H9 (cell line): Measurements from ENCODE around the gene PTGER3. TPM values are rescaled to one million over a fixed set of nuclear protein-coding genes. Genes with fewer than 3 reads are reported as not detected.

Experiments used
- DNase-seq: peaks from one replicate; pipeline ENCODE4 v3.0.0-alpha.2; 2017
- H2AFZ ChIP-seq: one replicate; pipeline ENCODE4 v1.6.1; 2013; ENCODE audit warnings: mild to moderate bottlenecking, low read length, control low read depth, moderate library complexity
- H2AK5ac ChIP-seq: 2 replicates; pipeline ENCODE4 v1.6.1; 2013; ENCODE audit warnings: low read length, control low read depth, mixed read lengths; ENCODE audit not compliant: insufficient read length
- H2BK120ac ChIP-seq: one replicate; pipeline ENCODE4 v1.6.1; 2013; ENCODE audit warnings: low read depth, mild to moderate bottlenecking, low read length, control low read depth, inconsistent platforms; ENCODE audit not compliant: poor library complexity, severe bottlenecking
- H2BK12ac ChIP-seq: 2 replicates; pipeline ENCODE4 v1.6.1; 2013; ENCODE audit warnings: low read length, control low read depth, mixed read lengths, low read depth; ENCODE audit not compliant: insufficient read length
- H2BK15ac ChIP-seq: 2 replicates; pipeline ENCODE4 v1.6.1; 2013; ENCODE audit warnings: low read depth, low read length, control low read depth
- H2BK20ac ChIP-seq: one replicate; pipeline ENCODE4 v1.6.1; 2013; ENCODE audit warnings: low read depth, mild to moderate bottlenecking, low read length, control low read depth, inconsistent platforms; ENCODE audit not compliant: poor library complexity, severe bottlenecking
- H2BK5ac ChIP-seq: 2 replicates; pipeline ENCODE4 v1.6.1; 2013; ENCODE audit warnings: low read length, control low read depth, mixed read lengths; ENCODE audit not compliant: insufficient read length
- H3K14ac ChIP-seq: 2 replicates; pipeline ENCODE4 v1.6.1; 2013; ENCODE audit warnings: low read length, control low read depth; ENCODE audit not compliant: insufficient read depth
- H3K18ac ChIP-seq: 2 replicates; pipeline ENCODE4 v1.6.1; 2013; ENCODE audit warnings: low read depth, mild to moderate bottlenecking, mixed read lengths, low read length, control low read depth; ENCODE audit not compliant: insufficient read length
- H3K23ac ChIP-seq: 2 replicates; pipeline ENCODE4 v1.6.1; 2013; ENCODE audit warnings: low read length, control low read depth, mixed read lengths, low read depth; ENCODE audit not compliant: insufficient read length
- H3K23me2 ChIP-seq: 2 replicates; pipeline ENCODE4 v1.6.1; 2013; ENCODE audit warnings: low read depth, mild to moderate bottlenecking, mixed read lengths, low read length, control low read depth; ENCODE audit not compliant: insufficient read length, poor library complexity, severe bottlenecking
- H3K27ac ChIP-seq: 2 replicates; pipeline ENCODE4 v1.5.1; 2013; ENCODE audit warnings: low read length, control low read depth, mixed read lengths, low read depth; ENCODE audit not compliant: insufficient read length
- H3K27me3 ChIP-seq: 2 replicates; pipeline ENCODE4 v1.6.1; 2013; ENCODE audit warnings: low read length, control low read depth, inconsistent platforms; ENCODE audit not compliant: insufficient read depth
- H3K4ac ChIP-seq: 2 replicates; pipeline ENCODE4 v1.6.1; 2013; ENCODE audit warnings: low read depth, mild to moderate bottlenecking, control low read depth, inconsistent platforms, low read length, moderate library complexity
- H3K4me1 ChIP-seq: 2 replicates; pipeline ENCODE4 v1.6.1; 2013; ENCODE audit warnings: low read length, control low read depth, inconsistent platforms; ENCODE audit not compliant: insufficient read depth
- H3K4me2 ChIP-seq: 2 replicates; pipeline ENCODE4 v1.6.1; 2013; ENCODE audit warnings: low read length, control low read depth, mixed read lengths; ENCODE audit not compliant: insufficient read length, insufficient read depth
- H3K56ac ChIP-seq: 2 replicates; pipeline ENCODE4 v1.6.1; 2013; ENCODE audit warnings: low read depth, mild to moderate bottlenecking, mixed read lengths, low read length, control low read depth; ENCODE audit not compliant: insufficient read length
- H3K79me1 ChIP-seq: 2 replicates; pipeline ENCODE4 v1.6.1; 2013; ENCODE audit warnings: low read depth, mild to moderate bottlenecking, moderate library complexity, low read length, control low read depth, inconsistent platforms; ENCODE audit not compliant: insufficient read depth, poor library complexity, severe bottlenecking
- H3K79me2 ChIP-seq: 2 replicates; pipeline ENCODE4 v1.6.1; 2013; ENCODE audit warnings: low read length, control low read depth, inconsistent platforms; ENCODE audit not compliant: insufficient read depth
- H3K9ac ChIP-seq: 2 replicates; pipeline ENCODE4 v1.6.1; 2013; ENCODE audit warnings: low read length, control low read depth, mixed read lengths; ENCODE audit not compliant: insufficient read length; ENCODE audit errors: extremely low read depth
- H3K9me3 ChIP-seq: one replicate; pipeline ENCODE4 v1.6.1; 2013; ENCODE audit warnings: low read depth, low read length, inconsistent platforms; ENCODE audit not compliant: control insufficient read depth
- H3T11ph ChIP-seq: one replicate; pipeline ENCODE4 v1.6.1; 2013; ENCODE audit warnings: mild to moderate bottlenecking, low read length, control low read depth, inconsistent platforms
- H4K20me1 ChIP-seq: one replicate; pipeline ENCODE4 v1.6.1; 2013; ENCODE audit not compliant: control insufficient read depth, insufficient read length, insufficient read depth
- H4K5ac ChIP-seq: 2 replicates; pipeline ENCODE4 v1.6.1; 2013; ENCODE audit warnings: low read depth, mild to moderate bottlenecking, mixed read lengths, low read length, control low read depth; ENCODE audit not compliant: insufficient read length
- H4K8ac ChIP-seq: replicated peaks from 2 replicates; pipeline ENCODE4 v1.6.1; 2013; ENCODE audit warnings: low read length, control low read depth, mixed read lengths, low read depth; ENCODE audit not compliant: insufficient read length
- H4K91ac ChIP-seq: 2 replicates; pipeline ENCODE4 v1.6.1; 2013; ENCODE audit warnings: low read depth, mild to moderate bottlenecking, moderate library complexity, mixed read lengths, low read length, control low read depth; ENCODE audit not compliant: insufficient read length
- H3K27ac Mint-ChIP-seq, 3 experiments: 2 replicates in 2 of 3; 3 replicates in 1 of 3; pipeline ENCODE4 v1.8.0; 2020 to 2021; ENCODE audit warnings: mixed read lengths in 3 of 3, mild to moderate bottlenecking in 1 of 3, moderate library complexity in 1 of 3
- H3K27me3 Mint-ChIP-seq: 2 replicates; pipeline ENCODE4 v1.8.0; 2021; ENCODE audit warnings: low read depth, mild to moderate bottlenecking, moderate library complexity, mixed read lengths
- H3K36me3 Mint-ChIP-seq, 3 experiments: 2 replicates in 2 of 3; 3 replicates in 1 of 3; pipeline ENCODE4 v1.8.0; 2020 to 2021; ENCODE audit warnings: low read depth in 3 of 3, mixed read lengths in 3 of 3; ENCODE audit not compliant: insufficient read depth in 1 of 3
- H3K4me1 Mint-ChIP-seq, 2 experiments: 2 replicates each; pipeline ENCODE4 v1.8.0; 2020; ENCODE audit warnings: mixed read lengths in 2 of 2
- H3K4me3 Mint-ChIP-seq, 2 experiments: 2 replicates in 1 of 2; 3 replicates in 1 of 2; pipeline ENCODE4 v1.8.0; 2020 to 2021; ENCODE audit warnings: mild to moderate bottlenecking in 2 of 2, mixed read lengths in 2 of 2, moderate library complexity in 1 of 2
- H3K9me3 Mint-ChIP-seq, 2 experiments: 2 replicates in 1 of 2; 3 replicates in 1 of 2; pipeline ENCODE4 v1.8.0; 2020; ENCODE audit warnings: mild to moderate bottlenecking in 2 of 2, mixed read lengths in 2 of 2, moderate library complexity in 1 of 2
- CTCF ChIP-seq: fragments of 200-600 bp; sonication (generic); conservative IDR thresholded peaks from 3 replicates; pipeline ENCODE4 v1.8.0; 2021; ENCODE audit warnings: antibody characterized with exemption, mild to moderate bottlenecking
- WGBS: extraction: QIAGEN DNeasy Blood & Tissue Kit; methylation state at CpG from one replicate; pipeline ENCODE4 v1.1.7; 2013; ENCODE audit warnings: missing lambda C conversion rate, low lambda C conversion rate, mixed read lengths; ENCODE audit not compliant: insufficient read length; ENCODE audit errors: extremely low coverage; 5-methylcytosine and 5-hydroxymethylcytosine counted together
- total RNA-seq: library from RNA; stranded (reverse); gene quantifications from 2 replicates; pipeline ENCODE4 v1.2.1, GENCODE V29; 2021

Gene PTGER3
- total RNA-seq, 1 experiment from 2014 or later = 0.26 TPM

GRCh38 chr1:70992521-70992920, 55.1 kb downstream of the PTGER3 start:
- Histone ChIP-seq H2BK12ac (no peak overlapping the region), H4K5ac (no peak overlapping the region), H2AK5ac (no peak overlapping the region), H3T11ph (no peak overlapping the region), H3K4me1 (no peaks in the 10 kb centered on the region), H3K23me2 (no peaks in the 10 kb centered on the region), H2AFZ (no peak overlapping the region), H4K91ac (no peak overlapping the region), H2BK15ac (no peak overlapping the region), H2BK5ac (no peak overlapping the region), H3K23ac (no peak overlapping the region), H3K79me2 (no peaks in the 10 kb centered on the region), H3K14ac (no peak overlapping the region), H3K4me2 (no peak overlapping the region), H3K9me3 (no peaks in the 10 kb centered on the region), H3K27ac (no peak overlapping the region), H2BK20ac (no peak overlapping the region), H2BK120ac (no peak overlapping the region), H4K8ac (no peak overlapping the region), H4K20me1 (no peaks in the 10 kb centered on the region), H3K4ac (no peak overlapping the region), H3K27me3 (no peaks in the 10 kb centered on the region), H3K9ac (no peak overlapping the region), H3K56ac (no peak overlapping the region), H3K18ac (no peak overlapping the region), H3K79me1 (no peaks in the 10 kb centered on the region)
- H3K27me3 Mint-ChIP-seq = no peaks in the 10 kb centered on the region
- no peak overlapping the region for H3K4me3 Mint-ChIP-seq
- no peaks in the 10 kb centered on the region for H3K4me1 Mint-ChIP-seq
- H3K36me3 Mint-ChIP-seq = no peaks in the 10 kb centered on the region
- no CpG with 5 or more reads among the region's 2 CpGs for WGBS
- no peak overlapping the region for H3K27ac Mint-ChIP-seq
- TF ChIP-seq CTCF = no peak
- no peak for DNase-seq
- H3K9me3 Mint-ChIP-seq = no peaks in the 10 kb centered on the region
